ENCODE results near the gene ARHGAP10. TPM values are rescaled to one million over a fixed set of nuclear protein-coding genes. Genes with fewer than 3 reads are reported as not detected.

ARHGAP10 gene
- polyA plus RNA-seq, 1 experiment, result 20.2 TPM

- H3K4me3 ChIP-seq (ENCODE audit: low read depth, low read length), result no peak overlapping the region
- no peaks in the 10 kb centered on the region for H3K27me3 ChIP-seq (ENCODE audit: control insufficient read depth, insufficient read depth, low read length)
- POLR2A ChIA-PET, result no interaction called here
- H3K36me3 ChIP-seq (ENCODE audit: control insufficient read depth, insufficient read depth, low read length), result no peaks in the 10 kb centered on the region
- CTCF ChIA-PET, result no interaction called here
- TF ChIP-seq CTCF (IDR thresholded peaks at IDR 0.05; ENCODE audit: insufficient read depth, low read depth, low read length), result no peak
- no peak for DNase-seq (ENCODE audit: low read depth)
These were observed 362.3 kb downstream of the ARHGAP10 start for GRCh38 chr4:148094149-148094548.

- ChIA-PET CTCF (no interaction called here), POLR2A (interaction anchor here (0.5 kb wide), 1 partner anchor 9 kb away, joined by 3 read pairs; no protein-coding TSS in a partner anchor)
- DNase-seq (ENCODE audit: low read depth), result no peak
- Histone ChIP-seq H3K27me3 (ENCODE audit: control insufficient read depth, insufficient read depth, low read length) (no peaks in the 10 kb centered on the region), H3K4me3 (ENCODE audit: low read depth, low read length) (no peak overlapping the region), H3K36me3 (ENCODE audit: control insufficient read depth, insufficient read depth, low read length) (no peaks in the 10 kb centered on the region)
- no peak for TF ChIP-seq CTCF (IDR thresholded peaks at IDR 0.05; ENCODE audit: insufficient read depth, low read depth, low read length)
These were observed 363.5 kb downstream of the ARHGAP10 start for GRCh38 chr4:148095346-148095923.

GRCh38 chr4:148097801-148098200 is 365.9 kb downstream of the ARHGAP10 start:
- POLR2A ChIA-PET, result no interaction called here
- CTCF ChIA-PET, result no interaction called here
- Histone ChIP-seq H3K4me3 (ENCODE audit: low read depth, low read length) (no peak overlapping the region), H3K36me3 (ENCODE audit: control insufficient read depth, insufficient read depth, low read length) (no peaks in the 10 kb centered on the region), H3K27me3 (ENCODE audit: control insufficient read depth, insufficient read depth, low read length) (no peaks in the 10 kb centered on the region)
- DNase-seq (ENCODE audit: low read depth), result no peak
- no peak for TF ChIP-seq CTCF (IDR thresholded peaks at IDR 0.05; ENCODE audit: insufficient read depth, low read depth, low read length)

GRCh38 chr4:148101235-148101634 is 369.3 kb downstream of the ARHGAP10 start:
- DNase-seq (ENCODE audit: low read depth), result no peak
- CTCF ChIA-PET, result interaction anchor here (1.1 kb wide), 1 partner anchor 17 kb away, joined by 3 read pairs; no protein-coding TSS in a partner anchor
- no peak for TF ChIP-seq CTCF (IDR thresholded peaks at IDR 0.05; ENCODE audit: insufficient read depth, low read depth, low read length)
- Histone ChIP-seq H3K36me3 (ENCODE audit: control insufficient read depth, insufficient read depth, low read length) (no peaks in the 10 kb centered on the region), H3K27me3 (ENCODE audit: control insufficient read depth, insufficient read depth, low read length) (no peaks in the 10 kb centered on the region), H3K4me3 (ENCODE audit: low read depth, low read length) (no peak overlapping the region)
- POLR2A ChIA-PET, result no interaction called here

- ChIA-PET POLR2A (no interaction called here), CTCF (interaction anchor here (1.1 kb wide), 1 partner anchor 18 kb away, joined by 3 read pairs; no protein-coding TSS in a partner anchor)
- no peak overlapping the region for H3K4me3 ChIP-seq (ENCODE audit: low read depth, low read length)
These were observed 369.9 kb downstream of the ARHGAP10 start for GRCh38 chr4:148101790-148102189.

More at GRCh38 chr4:148101790-148102189, 369.9 kb downstream of the ARHGAP10 start:
- no peaks in the 10 kb centered on the region for H3K36me3 ChIP-seq (ENCODE audit: control insufficient read depth, insufficient read depth, low read length)
- no peak for DNase-seq (ENCODE audit: low read depth)
- H3K27me3 ChIP-seq (ENCODE audit: control insufficient read depth, insufficient read depth, low read length), result no peaks in the 10 kb centered on the region
- TF ChIP-seq CTCF (IDR thresholded peaks at IDR 0.05; ENCODE audit: insufficient read depth, low read depth, low read length), result no peak

Data from BJ (cell line).